ENCODE measurements around the gene HAO1.
A peak's percentile ranks its signal among the peaks of the same experiment; 100 is the strongest.

Gene HAO1

GRCh38 chr20:7859356-7859802, 80.9 kb downstream of the HAO1 start:
- TF ChIP-seq CTCF (IDR thresholded peaks at IDR 0.05; ENCODE audit: extremely low read depth, missing control alignments), result no peak
- peak; percentile 16 for DNase-seq (ENCODE audit: low spot score)

- DNase-seq (ENCODE audit: low spot score), result no peak
- TF ChIP-seq CTCF (IDR thresholded peaks at IDR 0.05; ENCODE audit: extremely low read depth, missing control alignments), result no peak
Observed at GRCh38 chr20:7858734-7859250, 81.5 kb downstream of the HAO1 start.

GRCh38 chr20:7856756-7857155, 83.5 kb downstream of the HAO1 start:
- no peak for TF ChIP-seq CTCF (IDR thresholded peaks at IDR 0.05; ENCODE audit: extremely low read depth, missing control alignments)
- DNase-seq (ENCODE audit: low spot score), result no peak

- no peak for TF ChIP-seq CTCF (IDR thresholded peaks at IDR 0.05; ENCODE audit: extremely low read depth, missing control alignments)
- no peak for DNase-seq (ENCODE audit: low spot score)
Observed at GRCh38 chr20:7855545-7855944, 84.7 kb downstream of the HAO1 start.

GRCh38 chr20:7853493-7853892, 86.8 kb downstream of the HAO1 start:
- no peak for DNase-seq (ENCODE audit: low spot score)
- TF ChIP-seq CTCF (IDR thresholded peaks at IDR 0.05; ENCODE audit: extremely low read depth, missing control alignments), result no peak

- DNase-seq (ENCODE audit: low spot score), result no peak
- no peak for TF ChIP-seq CTCF (IDR thresholded peaks at IDR 0.05; ENCODE audit: extremely low read depth, missing control alignments)
Observed at GRCh38 chr20:7850775-7851490, 89.3 kb downstream of the HAO1 start.

GRCh38 chr20:7849675-7850074, 90.6 kb downstream of the HAO1 start:
- DNase-seq (ENCODE audit: low spot score), result no peak
- no peak for TF ChIP-seq CTCF (IDR thresholded peaks at IDR 0.05; ENCODE audit: extremely low read depth, missing control alignments)
